Esophagus squamous epithelium (tissue), 4 donors: Measurements from ENCODE around the gene FBXW11.

Experiments
- POLR2A ChIP-seq, 4 donors: fragments of 450-650 bp; IDR thresholded peaks; one replicate each; pipeline ENCODE4 v1.6.1; 2017; ENCODE audit warnings: antibody characterized with exemption in 4 of 4, mild to moderate bottlenecking in 4 of 4, moderate library complexity in 3 of 4
- TF ChIP-seq, protein P1 (sequence below), 6 experiments: fragments of 450-650 bp in 4 of 6; fragments of 200-600 bp in 2 of 6; sonication (generic) in 2 of 6; IDR thresholded peaks; one replicate each; pipeline ENCODE4 v1.5.1; 2016 to 2019; ENCODE audit warnings: antibody characterized with exemption in 6 of 6, mild to moderate bottlenecking in 4 of 6, moderate library complexity in 4 of 6

GRCh38 chr5:172028167-172028566, 21.7 kb upstream of the FBXW11 start:
- TF ChIP-seq, protein P1, sequence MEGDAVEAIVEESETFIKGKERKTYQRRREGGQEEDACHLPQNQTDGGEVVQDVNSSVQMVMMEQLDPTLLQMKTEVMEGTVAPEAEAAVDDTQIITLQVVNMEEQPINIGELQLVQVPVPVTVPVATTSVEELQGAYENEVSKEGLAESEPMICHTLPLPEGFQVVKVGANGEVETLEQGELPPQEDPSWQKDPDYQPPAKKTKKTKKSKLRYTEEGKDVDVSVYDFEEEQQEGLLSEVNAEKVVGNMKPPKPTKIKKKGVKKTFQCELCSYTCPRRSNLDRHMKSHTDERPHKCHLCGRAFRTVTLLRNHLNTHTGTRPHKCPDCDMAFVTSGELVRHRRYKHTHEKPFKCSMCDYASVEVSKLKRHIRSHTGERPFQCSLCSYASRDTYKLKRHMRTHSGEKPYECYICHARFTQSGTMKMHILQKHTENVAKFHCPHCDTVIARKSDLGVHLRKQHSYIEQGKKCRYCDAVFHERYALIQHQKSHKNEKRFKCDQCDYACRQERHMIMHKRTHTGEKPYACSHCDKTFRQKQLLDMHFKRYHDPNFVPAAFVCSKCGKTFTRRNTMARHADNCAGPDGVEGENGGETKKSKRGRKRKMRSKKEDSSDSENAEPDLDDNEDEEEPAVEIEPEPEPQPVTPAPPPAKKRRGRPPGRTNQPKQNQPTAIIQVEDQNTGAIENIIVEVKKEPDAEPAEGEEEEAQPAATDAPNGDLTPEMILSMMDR (IDR thresholded peaks at IDR 0.05), result no peak
- no peak for TF ChIP-seq POLR2A (IDR thresholded peaks at IDR 0.05)
